Ascending aorta (tissue), 2 donors: ENCODE data around the gene TRIM34. TPM values are rescaled to one million over a fixed set of nuclear protein-coding genes. Genes with fewer than 3 reads are reported as not detected.
"Not testable (repeated sequence)": the region's sequence is repeated elsewhere in the genome, so short reads cannot be mapped to it uniquely, and the experiment has no call there.

Experiments
- DNase-seq, 2 donors: peaks; one replicate each; pipeline ENCODE4 v3.0.0-alpha.2; 2019; ENCODE audit warnings: low spot score in 2 of 2
- H3K27ac ChIP-seq, 2 donors: fragments of 200-600 bp; sonication (generic); one replicate each; pipeline ENCODE4 v1.5.1; 2016 to 2017; ENCODE audit warnings: mild to moderate bottlenecking in 1 of 2
- H3K27me3 ChIP-seq: fragments of 200-600 bp; sonication (generic); one replicate; pipeline ENCODE4 v1.5.1; 2017
- H3K36me3 ChIP-seq, 2 donors: fragments of 200-600 bp; sonication (generic); one replicate each; pipeline ENCODE4 v1.5.1; 2016
- H3K4me1 ChIP-seq, 2 donors: fragments of 200-600 bp; sonication (generic); one replicate each; pipeline ENCODE4 v1.5.1; 2016 to 2017; ENCODE audit warnings: mild to moderate bottlenecking in 1 of 2
- H3K4me3 ChIP-seq, 2 donors: fragments of 200-600 bp; sonication (generic); one replicate each; pipeline ENCODE4 v1.5.1; 2016 to 2017; ENCODE audit warnings: mild to moderate bottlenecking in 1 of 2
- H3K9me3 ChIP-seq, 2 donors: fragments of 200-600 bp; sonication (generic); one replicate each; pipeline ENCODE4 v1.5.1; 2016
- intact Hi-C: fragments of 100-400 bp; cut with DNase I; formaldehyde crosslinking; loops from one replicate; pipeline ENCODE4 v1.15.1; 2023
- total RNA-seq: library from RNA; depleted of rRNA; stranded (reverse); fragments of >200 nt; gene quantifications from one replicate; pipeline ENCODE4 v1.1.0, GENCODE V29; 2016
- TF ChIP-seq, protein P1 (sequence below), 3 experiments: fragments of 200-600 bp in 2 of 3; fragments of 450-650 bp in 1 of 3; sonication (generic) in 2 of 3; IDR thresholded peaks; one replicate each; pipeline ENCODE4 v1.5.1; 2016 to 2019; ENCODE audit warnings: antibody characterized with exemption in 3 of 3, mild to moderate bottlenecking in 1 of 3, moderate library complexity in 1 of 3

Gene TRIM34
- total RNA-seq, 1 donor from 2014 or later = not detected

DNA sequence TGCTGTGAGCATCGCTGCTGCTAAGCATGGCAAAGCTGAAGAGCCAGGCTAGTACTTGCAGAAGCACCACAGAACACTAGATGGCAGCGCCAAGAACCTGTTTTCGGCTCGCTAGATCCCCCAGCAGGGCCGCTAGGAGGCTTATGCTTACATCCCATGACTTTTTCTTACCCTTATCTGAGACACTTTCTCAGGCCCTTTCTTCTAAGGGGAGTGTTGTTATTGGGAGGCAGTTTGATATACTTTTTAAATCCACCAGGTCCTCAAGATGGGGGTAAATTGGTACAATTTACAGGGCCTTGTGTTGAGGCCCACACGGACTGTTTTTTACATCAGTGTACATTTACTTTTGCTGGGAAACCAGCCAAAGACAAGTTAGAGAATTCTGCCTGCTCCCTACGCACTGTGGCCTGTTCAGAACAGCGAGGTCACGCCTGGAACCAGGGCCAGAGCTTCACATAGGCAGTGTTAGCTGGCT, 24.4 kb upstream of the TRIM34 start:
- DNase-seq = peak in 1 of 2 donors; percentile 87
- Histone ChIP-seq H3K4me1 (peaks cover 5% of the 10 kb centered on the region in 2 donors), H3K36me3 (peaks cover 0 to 4% of the 10 kb centered on the region in 2 donors), H3K4me3 (no peak overlapping the region), H3K27me3 (no peaks in the 10 kb centered on the region), H3K27ac (peak overlapping the region; percentile 68 to 79), H3K9me3 (no peaks in the 10 kb centered on the region)
- intact Hi-C loops = loop anchor here (2.0 kb wide), 2 partner anchors 24 to 208 kb away; partner anchors contain the start of genes OR52N2 and TRIM34
- TF ChIP-seq, protein P1, sequence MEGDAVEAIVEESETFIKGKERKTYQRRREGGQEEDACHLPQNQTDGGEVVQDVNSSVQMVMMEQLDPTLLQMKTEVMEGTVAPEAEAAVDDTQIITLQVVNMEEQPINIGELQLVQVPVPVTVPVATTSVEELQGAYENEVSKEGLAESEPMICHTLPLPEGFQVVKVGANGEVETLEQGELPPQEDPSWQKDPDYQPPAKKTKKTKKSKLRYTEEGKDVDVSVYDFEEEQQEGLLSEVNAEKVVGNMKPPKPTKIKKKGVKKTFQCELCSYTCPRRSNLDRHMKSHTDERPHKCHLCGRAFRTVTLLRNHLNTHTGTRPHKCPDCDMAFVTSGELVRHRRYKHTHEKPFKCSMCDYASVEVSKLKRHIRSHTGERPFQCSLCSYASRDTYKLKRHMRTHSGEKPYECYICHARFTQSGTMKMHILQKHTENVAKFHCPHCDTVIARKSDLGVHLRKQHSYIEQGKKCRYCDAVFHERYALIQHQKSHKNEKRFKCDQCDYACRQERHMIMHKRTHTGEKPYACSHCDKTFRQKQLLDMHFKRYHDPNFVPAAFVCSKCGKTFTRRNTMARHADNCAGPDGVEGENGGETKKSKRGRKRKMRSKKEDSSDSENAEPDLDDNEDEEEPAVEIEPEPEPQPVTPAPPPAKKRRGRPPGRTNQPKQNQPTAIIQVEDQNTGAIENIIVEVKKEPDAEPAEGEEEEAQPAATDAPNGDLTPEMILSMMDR (IDR thresholded peaks at IDR 0.05) = peak; percentile 35 to 86 (median 67)

DNA sequence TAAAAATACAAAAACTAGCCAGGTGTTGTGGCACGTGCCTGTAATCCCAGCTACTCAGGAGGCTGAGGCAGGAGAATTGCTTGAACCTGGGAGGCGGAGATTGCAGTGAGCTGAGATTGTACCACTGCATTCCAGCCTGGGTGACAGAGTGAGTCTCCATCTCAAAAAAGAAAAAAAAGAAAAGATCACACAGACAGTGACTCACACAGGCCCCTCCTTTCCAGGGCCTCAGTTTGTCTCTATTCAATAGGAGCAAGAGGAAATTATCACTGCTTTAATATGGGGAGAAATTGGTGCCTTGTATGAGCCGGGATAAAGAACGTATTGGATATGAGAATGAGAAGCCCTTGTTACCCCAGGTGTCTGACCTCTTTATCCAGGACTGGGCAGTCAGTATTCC, 22.0 kb upstream of the TRIM34 start:
- DNase-seq, H3K4me3 ChIP-seq, intact Hi-C loops, H3K27ac ChIP-seq, H3K9me3 ChIP-seq, H3K4me1 ChIP-seq, H3K36me3 ChIP-seq, H3K27me3 ChIP-seq: not testable (repeated sequence)

DNA sequence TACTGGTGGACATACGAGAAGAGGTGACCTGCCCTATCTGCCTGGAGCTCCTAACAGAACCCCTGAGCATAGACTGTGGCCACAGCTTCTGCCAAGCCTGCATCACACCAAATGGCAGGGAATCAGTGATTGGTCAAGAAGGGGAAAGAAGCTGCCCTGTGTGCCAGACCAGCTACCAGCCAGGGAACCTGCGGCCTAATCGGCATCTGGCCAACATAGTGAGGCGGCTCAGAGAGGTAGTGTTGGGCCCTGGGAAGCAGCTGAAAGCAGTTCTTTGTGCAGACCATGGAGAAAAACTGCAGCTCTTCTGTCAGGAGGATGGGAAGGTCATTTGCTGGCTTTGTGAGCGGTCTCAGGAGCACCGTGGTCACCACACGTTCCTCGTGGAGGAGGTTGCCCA, 21.5 kb upstream of the TRIM34 start:
- H3K9me3 ChIP-seq = no peaks in the 10 kb centered on the region
- H3K27me3 ChIP-seq = no peaks in the 10 kb centered on the region
- peaks cover 0 to 4% of the 10 kb centered on the region in 2 donors for H3K36me3 ChIP-seq
- no peak overlapping the region for H3K27ac ChIP-seq
- intact Hi-C loops = no loop called here
- DNase-seq = no peak
- TF ChIP-seq, protein P1 (IDR thresholded peaks at IDR 0.05) = no peak
- H3K4me3 ChIP-seq = no peak overlapping the region
- peaks cover 0 to 5% of the 10 kb centered on the region in 2 donors for H3K4me1 ChIP-seq

DNA sequence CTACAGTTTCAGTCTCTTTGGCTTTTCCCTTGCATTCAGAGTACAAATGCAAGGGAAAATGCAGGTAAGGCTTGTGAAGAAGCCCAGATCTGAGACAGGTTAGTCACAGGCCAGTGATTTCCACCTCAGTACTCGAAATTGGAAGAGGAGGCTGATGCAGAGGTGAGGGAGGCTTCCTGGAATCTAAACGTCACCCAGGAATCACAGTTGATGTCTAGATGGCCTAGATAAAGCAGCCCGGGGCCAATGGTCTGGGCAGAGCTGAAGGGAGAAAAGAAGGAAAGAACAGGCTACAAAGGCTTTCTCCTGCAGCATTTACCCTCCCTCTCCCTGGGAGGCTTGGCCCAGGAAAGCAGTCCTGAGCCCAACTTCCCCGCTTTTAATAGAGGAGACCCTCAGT, 19.9 kb upstream of the TRIM34 start:
- no peak for DNase-seq
- Histone ChIP-seq H3K27me3 (no peaks in the 10 kb centered on the region), H3K4me3 (no peak overlapping the region), H3K27ac (no peak overlapping the region), H3K9me3 (no peaks in the 10 kb centered on the region), H3K36me3 (peaks cover 0 to 4% of the 10 kb centered on the region in 2 donors), H3K4me1 (peaks cover 0 to 5% of the 10 kb centered on the region in 2 donors)
- intact Hi-C loops = no loop called here
- TF ChIP-seq, protein P1 (IDR thresholded peaks at IDR 0.05) = no peak

DNA sequence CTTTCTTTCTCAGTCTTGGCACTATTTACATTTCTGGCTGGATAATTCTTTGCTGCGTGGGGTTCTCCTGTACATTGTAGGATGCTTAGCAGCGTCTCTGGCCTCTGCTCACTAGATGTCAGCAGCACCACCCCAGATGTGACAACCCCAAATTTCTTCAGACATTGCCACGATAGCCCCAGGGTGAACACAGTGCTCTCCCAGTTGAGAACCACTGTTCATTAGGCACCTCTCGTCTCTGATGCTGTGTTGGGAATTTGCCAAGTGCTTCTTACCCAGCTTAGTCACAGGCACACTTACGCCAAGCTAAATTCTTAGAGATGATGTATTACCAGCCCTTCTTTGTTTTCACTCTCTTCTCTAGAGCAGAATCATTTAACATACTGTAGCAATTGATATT, 19.0 kb upstream of the TRIM34 start:
- Histone ChIP-seq H3K27me3 (no peaks in the 10 kb centered on the region), H3K27ac (no peak overlapping the region), H3K36me3 (peaks cover 0 to 4% of the 10 kb centered on the region in 2 donors), H3K4me1 (no peaks in the 10 kb centered on the region), H3K4me3 (no peak overlapping the region), H3K9me3 (no peaks in the 10 kb centered on the region)
- DNase-seq = no peak
- TF ChIP-seq, protein P1 (IDR thresholded peaks at IDR 0.05) = no peak
- intact Hi-C loops = no loop called here

- Histone ChIP-seq H3K27me3 (no peaks in the 10 kb centered on the region), H3K36me3 (peaks cover 0 to 4% of the 10 kb centered on the region in 2 donors), H3K27ac (no peak overlapping the region), H3K4me3 (no peak overlapping the region), H3K4me1 (no peaks in the 10 kb centered on the region), H3K9me3 (no peaks in the 10 kb centered on the region)
- TF ChIP-seq, protein P1 (IDR thresholded peaks at IDR 0.05) = no peak
- DNase-seq = no peak
- intact Hi-C loops = no loop called here
Observed at GRCh38 chr11:5608808-5609207, 16.0 kb upstream of the TRIM34 start.
